Measurements from ENCODE around the gene BPIFB4.

BPIFB4 gene

GRCh38 chr20:33079259-33079658 lies at the start of gene BPIFB4:
BPIFB4 (plus strand) TSS chr20:33079643; CDS start chr20:33081527, 1,884 bp downstream.
- Histone ChIP-seq H3K9me2 (replicated peaks; ENCODE audit: insufficient read depth, low read length) (no peaks in the 10 kb centered on the region), H3K4me1 (ENCODE audit: low read length) (no peaks in the 10 kb centered on the region), H3K27ac (ENCODE audit: low read length) (no peak within 1 kb of the TSS), H3K9me3 (replicated peaks; ENCODE audit: insufficient read depth, low read length) (no peaks in the 10 kb centered on the region), H3K4me3 (ENCODE audit: low read length) (no peak within 1 kb of the TSS), H4K20me1 (ENCODE audit: insufficient read depth, low read length) (no peaks in the 10 kb centered on the region), H3K27me3 (replicated peaks; ENCODE audit: insufficient read depth, low read length) (peaks cover 31% of the 10 kb centered on the region), H3K9ac (ENCODE audit: low read length) (no peak within 1 kb of the TSS), H3K4me2 (ENCODE audit: low read depth, low read length) (no peak within 1 kb of the TSS), H3K36me3 (replicated peaks; ENCODE audit: insufficient read depth, low read length) (no peaks in the 10 kb centered on the region), H3K79me2 (ENCODE audit: low read length) (no peaks in the 10 kb centered on the region), H2AFZ (ENCODE audit: low read length) (no peak within 1 kb of the TSS), H3F3A (ENCODE audit: insufficient read depth, low read length) (no peaks in the 10 kb centered on the region)
- no peak for TF ChIP-seq EZH2 (optimal IDR thresholded peaks at IDR 0.05; ENCODE audit: low read depth, low read length)
- TF ChIP-seq, protein P1, sequence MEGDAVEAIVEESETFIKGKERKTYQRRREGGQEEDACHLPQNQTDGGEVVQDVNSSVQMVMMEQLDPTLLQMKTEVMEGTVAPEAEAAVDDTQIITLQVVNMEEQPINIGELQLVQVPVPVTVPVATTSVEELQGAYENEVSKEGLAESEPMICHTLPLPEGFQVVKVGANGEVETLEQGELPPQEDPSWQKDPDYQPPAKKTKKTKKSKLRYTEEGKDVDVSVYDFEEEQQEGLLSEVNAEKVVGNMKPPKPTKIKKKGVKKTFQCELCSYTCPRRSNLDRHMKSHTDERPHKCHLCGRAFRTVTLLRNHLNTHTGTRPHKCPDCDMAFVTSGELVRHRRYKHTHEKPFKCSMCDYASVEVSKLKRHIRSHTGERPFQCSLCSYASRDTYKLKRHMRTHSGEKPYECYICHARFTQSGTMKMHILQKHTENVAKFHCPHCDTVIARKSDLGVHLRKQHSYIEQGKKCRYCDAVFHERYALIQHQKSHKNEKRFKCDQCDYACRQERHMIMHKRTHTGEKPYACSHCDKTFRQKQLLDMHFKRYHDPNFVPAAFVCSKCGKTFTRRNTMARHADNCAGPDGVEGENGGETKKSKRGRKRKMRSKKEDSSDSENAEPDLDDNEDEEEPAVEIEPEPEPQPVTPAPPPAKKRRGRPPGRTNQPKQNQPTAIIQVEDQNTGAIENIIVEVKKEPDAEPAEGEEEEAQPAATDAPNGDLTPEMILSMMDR (IDR thresholded peaks at IDR 0.05; ENCODE audit: low read length) = no peak
- TF ChIP-seq EZH2phosphoT487 (IDR thresholded peaks at IDR 0.05; ENCODE audit: low read length) = no peak
- no peak for DNase-seq

DNA sequence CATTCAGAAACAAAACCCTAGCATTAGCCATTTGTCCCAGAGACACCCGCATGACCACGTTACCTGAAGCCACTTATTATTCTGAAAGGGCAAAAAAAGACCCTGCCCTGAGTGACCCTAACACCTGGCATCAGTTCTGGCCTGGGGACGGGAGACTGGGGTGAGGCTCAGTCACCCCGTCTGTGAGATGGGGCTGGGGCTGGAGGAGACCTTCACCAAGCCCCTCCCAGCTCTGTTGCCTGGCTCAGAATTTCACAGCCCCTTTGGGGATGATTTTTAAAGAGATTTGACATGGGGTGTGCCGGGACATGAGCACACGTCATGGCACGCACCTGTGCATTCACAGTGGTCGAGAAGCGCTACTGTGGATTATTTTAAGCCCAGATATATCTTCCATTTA lies 49.4 kb upstream of the BPIFB4 start:
- Histone ChIP-seq H3K27me3 (replicated peaks; ENCODE audit: insufficient read depth, low read length) (peaks cover 48% of the 10 kb centered on the region), H3K4me3 (ENCODE audit: low read length) (no peak overlapping the region), H2AFZ (ENCODE audit: low read length) (no peak overlapping the region), H3K79me2 (ENCODE audit: low read length) (no peaks in the 10 kb centered on the region), H3K9me2 (replicated peaks; ENCODE audit: insufficient read depth, low read length) (no peaks in the 10 kb centered on the region), H3K4me2 (ENCODE audit: low read depth, low read length) (no peak overlapping the region), H3F3A (ENCODE audit: insufficient read depth, low read length) (no peaks in the 10 kb centered on the region), H4K20me1 (ENCODE audit: insufficient read depth, low read length) (no peaks in the 10 kb centered on the region), H3K4me1 (ENCODE audit: low read length) (no peaks in the 10 kb centered on the region), H3K9ac (ENCODE audit: low read length) (no peak overlapping the region), H3K9me3 (replicated peaks; ENCODE audit: insufficient read depth, low read length) (no peaks in the 10 kb centered on the region), H3K27ac (ENCODE audit: low read length) (no peak overlapping the region), H3K36me3 (replicated peaks; ENCODE audit: insufficient read depth, low read length) (no peaks in the 10 kb centered on the region)
- DNase-seq = no peak
- TF ChIP-seq EZH2 (optimal IDR thresholded peaks at IDR 0.05; ENCODE audit: low read depth, low read length) (no peak), EZH2phosphoT487 (IDR thresholded peaks at IDR 0.05; ENCODE audit: low read length) (no peak)
- TF ChIP-seq, protein P1 (IDR thresholded peaks at IDR 0.05; ENCODE audit: low read length) = no peak

DNA sequence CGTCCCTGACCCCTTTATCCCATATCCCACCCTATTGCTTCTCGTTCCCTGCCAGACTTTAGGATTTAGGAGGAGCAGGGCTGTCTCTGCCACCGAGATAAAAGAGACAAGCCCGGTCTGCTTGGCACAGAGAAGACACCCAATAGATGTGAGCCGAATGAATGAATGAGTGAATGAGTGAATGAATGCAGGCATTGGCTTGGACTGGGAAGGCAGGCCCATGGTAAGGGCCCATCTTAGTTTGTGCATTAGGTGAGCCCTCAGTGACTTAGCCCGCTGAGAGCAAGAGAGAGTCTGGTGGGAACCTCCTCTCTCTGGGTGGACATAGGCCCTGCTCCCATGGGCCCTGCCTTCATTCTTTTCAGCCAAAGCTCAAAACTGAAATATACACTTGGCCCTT lies 48.9 kb upstream of the BPIFB4 start:
- Histone ChIP-seq H2AFZ (ENCODE audit: low read length) (no peak overlapping the region), H3K27me3 (replicated peaks; ENCODE audit: insufficient read depth, low read length) (peaks cover 44% of the 10 kb centered on the region), H3K4me3 (ENCODE audit: low read length) (no peak overlapping the region), H3K9ac (ENCODE audit: low read length) (no peak overlapping the region), H3K9me2 (replicated peaks; ENCODE audit: insufficient read depth, low read length) (no peaks in the 10 kb centered on the region), H3K4me1 (ENCODE audit: low read length) (no peaks in the 10 kb centered on the region), H3K27ac (ENCODE audit: low read length) (no peak overlapping the region), H3K79me2 (ENCODE audit: low read length) (no peaks in the 10 kb centered on the region), H3K36me3 (replicated peaks; ENCODE audit: insufficient read depth, low read length) (no peaks in the 10 kb centered on the region), H4K20me1 (ENCODE audit: insufficient read depth, low read length) (no peaks in the 10 kb centered on the region), H3K9me3 (replicated peaks; ENCODE audit: insufficient read depth, low read length) (no peaks in the 10 kb centered on the region), H3K4me2 (ENCODE audit: low read depth, low read length) (no peak overlapping the region), H3F3A (ENCODE audit: insufficient read depth, low read length) (no peaks in the 10 kb centered on the region)
- TF ChIP-seq EZH2phosphoT487 (IDR thresholded peaks at IDR 0.05; ENCODE audit: low read length) (no peak), EZH2 (optimal IDR thresholded peaks at IDR 0.05; ENCODE audit: low read depth, low read length) (no peak)
- TF ChIP-seq, protein P1 (IDR thresholded peaks at IDR 0.05; ENCODE audit: low read length) = no peak
- DNase-seq = no peak
